NOMO-1 treated with DMSO at 0.1 percent for 48 hours (cell line): ENCODE data around the gene MEPCE.
A peak's percentile ranks its signal among the peaks of the same experiment; 100 is the strongest.

Experiments
- DNase-seq: peaks from one replicate; lab custom pipeline; 2025; ENCODE audit not compliant: unreplicated experiment; lab: John Stamatoyannopoulos, UW

The MEPCE gene

GRCh38 chr7:100481466-100481865 lies 51.8 kb downstream of the MEPCE start:
- DNase-seq: no peak

DNA sequence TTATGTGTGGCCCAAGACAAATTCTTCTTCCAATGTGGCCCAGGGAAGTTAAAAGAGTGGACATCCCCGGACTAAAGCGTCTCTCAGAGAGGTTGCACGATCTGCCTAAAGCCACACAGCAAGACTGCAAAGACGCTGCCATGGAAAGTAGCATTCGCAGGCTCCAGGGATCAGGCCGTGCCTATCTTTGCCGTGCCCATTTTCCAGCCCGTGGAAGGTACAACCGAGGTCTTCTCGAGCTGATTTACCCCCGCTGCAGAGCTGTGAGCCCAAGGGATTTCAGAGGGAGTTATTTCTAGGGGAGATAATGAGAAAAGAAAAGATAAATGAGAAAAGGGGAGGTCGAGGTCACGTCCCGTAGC lies 53.1 kb downstream of the MEPCE start:
- DNase-seq: no peak

GRCh38 chr7:100483090-100483721 lies 53.6 kb downstream of the MEPCE start:
- peak; percentile 66 for DNase-seq
